ENCODE measurements around the gene ATOSB.

Gene ATOSB

GRCh38 chr9:35106343-35106730, 9.3 kb downstream of the ATOSB start (continued):
- TF ChIP-seq ZNF248 (tag by site-specific recombination; IDR thresholded peaks at IDR 0.05) (no peak), ZNF184 (tag by site-specific recombination; IDR thresholded peaks at IDR 0.05) (no peak), ZNF785 (tag by site-specific recombination; IDR thresholded peaks at IDR 0.05) (no peak), ZNF701 (tag by site-specific recombination; IDR thresholded peaks at IDR 0.05) (no peak), ZNF555 (tag by site-specific recombination; conservative IDR thresholded peaks at IDR 0.05) (no peak), ZNF501 (tag by site-specific recombination; IDR thresholded peaks at IDR 0.05) (no peak), ZNF398 (tag by site-specific recombination; IDR thresholded peaks at IDR 0.05) (no peak), ZNF18 (tag by site-specific recombination; IDR thresholded peaks at IDR 0.05) (no peak), KLF1 (tag by site-specific recombination; IDR thresholded peaks at IDR 0.05) (no peak), ZNF549 (tag by site-specific recombination; IDR thresholded peaks at IDR 0.05) (no peak)

- Histone ChIP-seq H3K9me3 (ENCODE audit: control insufficient read depth, insufficient read depth, low read depth, low read length) (no peaks in the 10 kb centered on the region), H3K4me3 (ENCODE audit: low read depth, low read length) (no peak overlapping the region), H3K27ac (ENCODE audit: extremely low read depth, low read depth, low read length) (no peak overlapping the region), H3K4me1 (ENCODE audit: control insufficient read depth, insufficient read depth, low read length) (no peaks in the 10 kb centered on the region), H3K36me3 (ENCODE audit: control insufficient read depth in 2 of 2, insufficient read depth in 1 of 2, low read length in 2 of 2) (peaks cover 0 to 55% of the 10 kb centered on the region in 2 experiments; a peak in 1 of 3 replicates)
- ChIA-PET POLR2A (interaction anchor here (1.0 to 6.4 kb wide), 2 partner anchors 9 to 12 kb away, joined by 4 to 92 read pairs; partner anchors contain the start of gene ATOSB), CTCF (interaction anchor here (0.6 kb wide), 1 partner anchor 11 kb away, joined by 3 read pairs; no protein-coding TSS in a partner anchor)
- TF ChIP-seq PRDM2 (tag by site-specific recombination; IDR thresholded peaks at IDR 0.05; ENCODE audit: borderline replicate concordance), result no peak
- TF ChIP-seq YY1 (tag by site-specific recombination; IDR thresholded peaks at IDR 0.05), result no peak
- TF ChIP-seq ZBTB8A (tag by site-specific recombination; IDR thresholded peaks at IDR 0.05), result no peak
- no peak for TF ChIP-seq ZNF76 (tag by site-specific recombination; IDR thresholded peaks at IDR 0.05; ENCODE audit: borderline replicate concordance, low read depth)
Measured at GRCh38 chr9:35105571-35106342, 9.9 kb downstream of the ATOSB start.
